HG03354 (cell line): ENCODE measurements around the gene PROK1.

Experiments used
- ATAC-seq: cut with Tn5 transposase; IDR thresholded peaks from one replicate; pipeline ENCODE4 v1.9.1; 2021; ENCODE audit warnings: mild to moderate bottlenecking; ENCODE audit not compliant: unreplicated experiment, poor library complexity, severe bottlenecking

Gene PROK1

GRCh38 chr1:110462964-110463363, 12.0 kb downstream of the PROK1 start:
- no peak for ATAC-seq

- ATAC-seq, result no peak
Observed at GRCh38 chr1:110463725-110464124, 12.8 kb downstream of the PROK1 start.

- ATAC-seq, result no peak
Observed at GRCh38 chr1:110464340-110464739, 13.4 kb downstream of the PROK1 start.

GRCh38 chr1:110465038-110465813, 14.3 kb downstream of the PROK1 start:
- no peak for ATAC-seq

- ATAC-seq, result no peak
Observed at GRCh38 chr1:110465814-110466380, 14.9 kb downstream of the PROK1 start.

GRCh38 chr1:110466646-110467280, 15.8 kb downstream of the PROK1 start:
- no peak for ATAC-seq

- ATAC-seq, result no peak
Observed at GRCh38 chr1:110471131-110471530, 20.2 kb downstream of the PROK1 start.

- no peak for ATAC-seq
Observed at GRCh38 chr1:110472546-110472945, 21.6 kb downstream of the PROK1 start.

GRCh38 chr1:110474444-110474843, 23.5 kb downstream of the PROK1 start:
- ATAC-seq, result no peak

GRCh38 chr1:110475362-110476027, 24.5 kb downstream of the PROK1 start:
- ATAC-seq, result no peak

GRCh38 chr1:110476028-110476765, 25.2 kb downstream of the PROK1 start:
- ATAC-seq, result no peak

GRCh38 chr1:110477041-110477440, 26.1 kb downstream of the PROK1 start:
- ATAC-seq, result no peak

GRCh38 chr1:110477445-110477957, 26.6 kb downstream of the PROK1 start:
- ATAC-seq, result no peak

GRCh38 chr1:110477967-110478640, 27.2 kb downstream of the PROK1 start:
- no peak for ATAC-seq

- no peak for ATAC-seq
Observed at GRCh38 chr1:110478886-110479285, 27.9 kb downstream of the PROK1 start.

GRCh38 chr1:110480356-110481096, 29.6 kb downstream of the PROK1 start:
- no peak for ATAC-seq

GRCh38 chr1:110481968-110482623, 31.1 kb downstream of the PROK1 start:
- ATAC-seq, result no peak
